Activated naive CD4-positive, alpha-beta T cell treated with anti-CD3 and anti-CD28 coated beads for 36 hours (primary cell): ENCODE measurements around the gene HRCT1. TPM values are rescaled to one million over a fixed set of nuclear protein-coding genes. Genes with fewer than 3 reads are reported as not detected.

Source experiments
- CTCF ChIA-PET: fragments of 350-600 bp; sonication (Branson Sonifier 250); formaldehyde crosslinking; loops from one replicate; lab custom pipeline; 2021; ENCODE audit warnings: antibody characterized with exemption; lab: Charles Lee
- DNase-seq: peaks from one replicate; pipeline ENCODE4 v3.0.0-alpha.2; 2020
- H3K27ac Mint-ChIP-seq: one replicate; pipeline ENCODE4 v1.8.0; 2021; ENCODE audit warnings: mild to moderate bottlenecking, mixed read lengths
- H3K27me3 Mint-ChIP-seq: one replicate; pipeline ENCODE4 v1.8.0; 2021; ENCODE audit warnings: low read depth, mixed read lengths
- H3K36me3 Mint-ChIP-seq: one replicate; pipeline ENCODE4 v1.8.0; 2021; ENCODE audit warnings: low read depth, mixed read lengths
- H3K4me1 Mint-ChIP-seq: one replicate; pipeline ENCODE4 v1.8.0; 2021; ENCODE audit warnings: low read depth, mixed read lengths
- H3K4me3 Mint-ChIP-seq: one replicate; pipeline ENCODE4 v1.8.0; 2021; ENCODE audit warnings: mild to moderate bottlenecking, moderate library complexity, mixed read lengths
- H3K9me3 Mint-ChIP-seq: one replicate; pipeline ENCODE4 v1.8.0; 2021; ENCODE audit warnings: mixed read lengths
- intact Hi-C: fragments of 100-400 bp; cut with micrococcal nuclease; formaldehyde crosslinking; loops from one replicate; pipeline ENCODE4 v1.15.1; 2023
- total RNA-seq, 2 experiments: library from RNA; stranded (reverse); gene quantifications; one replicate each; pipeline ENCODE4 v1.2.3, GENCODE V29; 2021

The HRCT1 gene
- total RNA-seq, 2 experiments from 2014 or later: not detected

DNA sequence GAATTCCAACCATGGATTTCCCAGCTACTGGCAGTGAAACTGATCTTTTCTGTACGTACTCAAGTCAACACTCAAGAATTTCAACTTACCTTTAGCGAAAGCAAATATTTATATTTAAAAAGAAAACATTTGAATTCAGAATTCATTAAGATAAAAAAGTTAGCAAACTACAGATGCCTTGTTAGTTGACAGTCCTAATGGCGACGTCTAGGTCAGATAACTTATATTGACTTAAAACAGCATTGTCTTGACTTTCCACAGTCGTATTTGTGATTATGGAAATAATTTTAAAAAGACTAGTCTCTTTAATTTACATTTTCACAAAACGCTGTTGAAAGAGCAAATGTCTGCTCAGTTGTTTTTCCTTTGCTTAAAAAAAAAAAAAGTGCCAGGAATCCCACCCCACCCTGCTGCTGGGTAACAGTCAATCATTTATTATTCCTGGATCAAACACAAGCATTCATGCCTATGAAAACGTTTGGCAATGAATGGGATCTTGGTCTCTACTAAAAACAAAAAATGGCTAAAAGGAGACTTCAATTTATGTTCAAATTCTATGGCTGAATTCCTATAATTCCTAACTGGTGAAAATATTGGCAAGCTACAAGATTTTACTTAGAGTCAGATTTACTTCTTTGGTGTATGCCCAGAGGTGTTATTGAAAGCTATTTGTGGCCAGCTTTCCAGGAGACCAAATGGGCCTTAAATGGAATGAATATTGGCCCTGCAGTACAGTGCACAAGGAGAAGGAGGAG lies 29.9 kb downstream of the HRCT1 start:
- Mint-ChIP-seq H3K27ac (no peak overlapping the region), H3K4me3 (no peak overlapping the region), H3K36me3 (no peaks in the 10 kb centered on the region), H3K9me3 (peaks cover 5% of the 10 kb centered on the region), H3K4me1 (peaks cover 48% of the 10 kb centered on the region), H3K27me3 (no peaks in the 10 kb centered on the region)
- no peak for DNase-seq
- intact Hi-C loops: no loop called here
- CTCF ChIA-PET: interaction anchor here (1.1 kb wide), 1 partner anchor 33 kb away, joined by 3 read pairs; no protein-coding TSS in a partner anchor

DNA sequence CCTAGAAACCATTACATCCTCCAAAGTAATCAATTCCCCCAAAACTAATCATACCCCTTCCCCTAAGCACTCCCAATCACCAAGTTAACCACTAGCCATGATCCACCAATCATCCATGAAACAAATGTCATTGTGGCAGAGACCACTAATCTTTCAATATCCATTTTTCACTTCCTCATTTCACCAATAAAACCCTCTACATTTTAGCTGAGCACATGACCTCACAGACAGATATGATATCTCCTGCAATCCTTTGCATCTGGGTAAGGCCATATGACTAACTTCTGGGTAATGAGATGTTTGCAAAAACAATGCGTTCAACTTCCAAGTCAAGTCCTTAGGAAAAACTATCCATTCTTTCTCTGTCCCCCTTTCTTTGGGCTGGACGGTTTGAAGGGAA lies 31.2 kb downstream of the HRCT1 start:
- DNase-seq: no peak
- intact Hi-C loops: no loop called here
- Mint-ChIP-seq H3K4me3 (no peak overlapping the region), H3K36me3 (no peaks in the 10 kb centered on the region), H3K27ac (no peak overlapping the region), H3K4me1 (peaks cover 58% of the 10 kb centered on the region), H3K27me3 (no peaks in the 10 kb centered on the region), H3K9me3 (peaks cover 5% of the 10 kb centered on the region)
- CTCF ChIA-PET: interaction anchor here (0.6 to 1.1 kb wide), 3 partner anchors 8 to 272 kb away, joined by 3 to 4 read pairs (median 3); no protein-coding TSS in a partner anchor

GRCh38 chr9:35938474-35939356 lies 32.7 kb downstream of the HRCT1 start:
- CTCF ChIA-PET: interaction anchor here (1.0 to 9.1 kb wide), 4 partner anchors 14 to 85 kb away, joined by 6 to 167 read pairs (median 14); partner anchors contain the start of gene HRCT1
- Mint-ChIP-seq H3K36me3 (no peaks in the 10 kb centered on the region), H3K9me3 (peaks cover 5% of the 10 kb centered on the region), H3K4me3 (no peak overlapping the region), H3K27ac (no peak overlapping the region), H3K4me1 (peaks cover 61% of the 10 kb centered on the region), H3K27me3 (no peaks in the 10 kb centered on the region)
- no peak for DNase-seq
- intact Hi-C loops: no loop called here

- H3K4me1 Mint-ChIP-seq: peaks cover 69% of the 10 kb centered on the region
- H3K4me3 Mint-ChIP-seq: no peak overlapping the region
- CTCF ChIA-PET: interaction anchor here (0.9 to 9.1 kb wide), 10 partner anchors 9 to 114 kb away, joined by 3 to 167 read pairs (median 6); partner anchors contain the start of gene HRCT1
Measured at GRCh38 chr9:35939679-35940250, 33.8 kb downstream of the HRCT1 start.

DNA sequence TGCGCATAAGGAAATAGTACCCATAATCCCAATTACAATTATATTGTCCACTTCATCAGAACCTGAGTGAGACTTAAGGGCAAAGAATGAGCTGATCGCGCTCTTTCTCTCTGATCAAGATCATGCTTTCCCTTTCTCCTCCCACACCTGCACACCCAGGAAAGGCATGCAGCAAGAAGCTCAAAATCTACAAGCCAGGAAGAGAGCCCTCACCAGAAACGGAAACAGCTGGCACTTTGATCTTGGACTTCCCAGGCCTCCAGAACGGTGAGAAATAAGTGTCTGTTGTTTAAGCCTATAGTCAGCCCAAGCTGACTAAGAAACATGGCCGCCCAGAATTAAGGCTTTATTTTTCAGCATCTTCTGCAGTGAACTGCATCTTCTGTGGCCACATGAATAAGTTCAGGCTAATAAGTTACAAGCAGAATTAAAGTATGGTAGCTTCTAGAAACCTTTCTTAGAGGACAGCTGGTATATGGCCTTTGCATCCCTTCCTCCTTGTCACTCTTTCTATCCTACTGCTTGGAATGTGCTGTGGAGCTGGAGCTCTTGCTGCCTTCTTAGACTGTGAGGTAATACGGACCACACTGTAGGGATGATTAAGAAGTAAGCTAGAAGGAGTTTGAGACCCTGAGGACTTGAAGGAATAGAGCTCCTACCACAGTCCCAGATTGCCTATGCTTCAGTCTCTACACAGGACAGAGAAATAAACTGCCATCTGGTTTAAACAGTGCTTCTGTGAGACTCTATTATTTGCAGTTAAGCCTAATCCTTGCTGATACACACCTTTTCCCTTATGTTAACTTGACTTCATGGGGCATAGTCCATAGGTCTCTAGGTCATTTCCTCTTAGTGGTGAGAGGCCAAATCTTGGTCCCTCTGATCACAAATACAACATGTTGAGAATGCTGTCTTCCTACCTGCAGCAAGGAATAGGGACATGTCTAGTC lies 34.7 kb downstream of the HRCT1 start:
- DNase-seq: peak; percentile 78
- CTCF ChIA-PET: interaction anchor here (0.9 to 9.1 kb wide), 15 partner anchors 9 to 337 kb away, joined by 3 to 167 read pairs (median 4); partner anchors contain the start of gene HRCT1
- intact Hi-C loops: loop anchor here (1.0 kb wide), 1 partner anchor 16 kb away; no protein-coding TSS in a partner anchor
- H3K36me3 Mint-ChIP-seq: no peaks in the 10 kb centered on the region
- peak overlapping the region; percentile 8 for H3K4me3 Mint-ChIP-seq
- H3K9me3 Mint-ChIP-seq: peaks cover 5% of the 10 kb centered on the region
- H3K27ac Mint-ChIP-seq: no peak overlapping the region
- no peaks in the 10 kb centered on the region for H3K27me3 Mint-ChIP-seq
- H3K4me1 Mint-ChIP-seq: peaks cover 78% of the 10 kb centered on the region

More at GRCh38 chr9:35939679-35940250, 33.8 kb downstream of the HRCT1 start:
- H3K36me3 Mint-ChIP-seq: no peaks in the 10 kb centered on the region
- no peaks in the 10 kb centered on the region for H3K27me3 Mint-ChIP-seq
- intact Hi-C loops: loop anchor here (1.0 kb wide), 1 partner anchor 15 kb away; no protein-coding TSS in a partner anchor
- no peak for DNase-seq
- H3K9me3 Mint-ChIP-seq: peaks cover 5% of the 10 kb centered on the region
- no peak overlapping the region for H3K27ac Mint-ChIP-seq

GRCh38 chr9:35942286-35942685 lies 36.3 kb downstream of the HRCT1 start:
- peaks cover 2% of the 10 kb centered on the region for H3K9me3 Mint-ChIP-seq
- peaks cover 77% of the 10 kb centered on the region for H3K4me1 Mint-ChIP-seq
- H3K4me3 Mint-ChIP-seq: no peak overlapping the region
- H3K27ac Mint-ChIP-seq: no peak overlapping the region
- H3K27me3 Mint-ChIP-seq: no peaks in the 10 kb centered on the region
- DNase-seq: no peak
- intact Hi-C loops: no loop called here
- CTCF ChIA-PET: interaction anchor here (3.7 to 9.1 kb wide), 2 partner anchors 13 to 39 kb away, joined by 23 to 167 read pairs; partner anchors contain the start of gene HRCT1
- H3K36me3 Mint-ChIP-seq: no peaks in the 10 kb centered on the region

DNA sequence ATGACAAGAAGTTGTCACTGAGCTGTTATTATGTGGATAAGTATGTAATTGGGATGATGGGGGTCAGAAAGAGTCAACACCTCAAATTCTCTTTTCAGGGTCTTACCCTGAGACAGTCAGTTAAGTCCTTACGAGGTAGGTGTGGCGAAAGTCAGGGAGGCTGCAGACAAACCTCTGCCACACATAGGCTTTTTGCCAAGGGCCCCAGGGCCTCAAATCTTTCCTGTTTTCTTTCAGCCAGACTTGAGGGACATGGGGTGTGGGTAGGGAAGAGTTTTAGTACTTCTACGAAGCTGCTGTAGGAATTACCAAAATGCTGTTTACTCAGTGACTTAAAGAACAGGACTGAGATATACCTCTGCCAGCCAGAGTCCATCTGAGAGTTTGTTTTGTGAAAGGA lies 38.2 kb downstream of the HRCT1 start:
- Mint-ChIP-seq H3K4me1 (peaks cover 70% of the 10 kb centered on the region), H3K36me3 (no peaks in the 10 kb centered on the region), H3K9me3 (no peaks in the 10 kb centered on the region), H3K27me3 (no peaks in the 10 kb centered on the region), H3K4me3 (no peak overlapping the region), H3K27ac (no peak overlapping the region)
- CTCF ChIA-PET: interaction anchor here (0.8 to 9.1 kb wide), 17 partner anchors 9 to 1420 kb away, joined by 3 to 167 read pairs (median 7); partner anchors contain the start of genes HRCT1 and SPAAR
- intact Hi-C loops: no loop called here
- no peak for DNase-seq

GRCh38 chr9:35944841-35945240 lies 38.8 kb downstream of the HRCT1 start:
- Mint-ChIP-seq H3K4me3 (no peak overlapping the region), H3K27ac (no peak overlapping the region), H3K36me3 (no peaks in the 10 kb centered on the region), H3K9me3 (no peaks in the 10 kb centered on the region), H3K4me1 (peaks cover 66% of the 10 kb centered on the region), H3K27me3 (no peaks in the 10 kb centered on the region)
- no peak for DNase-seq
- CTCF ChIA-PET: interaction anchor here (0.6 to 9.1 kb wide), 25 partner anchors 8 to 1420 kb away, joined by 3 to 167 read pairs (median 6); partner anchors contain the start of genes HRCT1 and SPAAR
- intact Hi-C loops: loop anchor here (1.0 kb wide), 1 partner anchor 42 kb away; no protein-coding TSS in a partner anchor

GRCh38 chr9:35945341-35946018 lies 39.5 kb downstream of the HRCT1 start:
- H3K36me3 Mint-ChIP-seq: no peaks in the 10 kb centered on the region
- H3K27ac Mint-ChIP-seq: no peak overlapping the region
- H3K27me3 Mint-ChIP-seq: no peaks in the 10 kb centered on the region
- CTCF ChIA-PET: interaction anchor here (0.6 to 9.1 kb wide), 30 partner anchors 8 to 1421 kb away, joined by 3 to 167 read pairs (median 4); partner anchors contain the start of genes HRCT1 and SPAAR
- no peak overlapping the region for H3K4me3 Mint-ChIP-seq
- no peaks in the 10 kb centered on the region for H3K9me3 Mint-ChIP-seq
- DNase-seq: peak; percentile 86
- H3K4me1 Mint-ChIP-seq: peaks cover 60% of the 10 kb centered on the region
- intact Hi-C loops: loop anchor here (1.0 kb wide), 1 partner anchor 42 kb away; no protein-coding TSS in a partner anchor

DNA sequence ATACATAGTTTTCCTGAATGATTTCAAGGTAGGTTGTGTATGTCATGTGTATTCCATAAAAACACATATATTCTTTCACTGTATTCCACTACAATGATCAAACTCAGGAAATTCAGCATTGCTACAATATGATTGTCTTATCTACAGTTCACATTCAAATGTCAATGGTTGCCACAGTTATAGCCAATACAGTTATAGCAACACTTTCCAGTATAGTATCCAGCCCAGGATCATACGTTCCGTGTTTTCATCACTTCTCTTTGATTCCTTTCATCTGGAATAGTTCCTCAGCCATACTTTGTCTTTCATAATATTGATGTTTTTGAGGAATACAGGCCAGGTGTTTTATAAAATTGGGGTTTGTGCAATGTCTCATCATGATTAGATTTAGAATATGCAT lies 42.4 kb downstream of the HRCT1 start:
- Mint-ChIP-seq H3K4me1 (peaks cover 36% of the 10 kb centered on the region), H3K27ac (no peak overlapping the region), H3K27me3 (no peaks in the 10 kb centered on the region), H3K9me3 (no peaks in the 10 kb centered on the region), H3K36me3 (no peaks in the 10 kb centered on the region), H3K4me3 (no peak overlapping the region)
- CTCF ChIA-PET: interaction anchor here (2.0 kb wide), 1 partner anchor 11 kb away, joined by 7 read pairs; no protein-coding TSS in a partner anchor
- DNase-seq: no peak
- intact Hi-C loops: no loop called here
